GF-D8 (cell line): Measurements from ENCODE around the gene MTX3.
A peak's percentile ranks its signal among the peaks of the same experiment; 100 is the strongest.

Experiments
- DNase-seq: peaks from one replicate; lab custom pipeline; 2025; lab: John Stamatoyannopoulos, UW

Gene MTX3, protein sequence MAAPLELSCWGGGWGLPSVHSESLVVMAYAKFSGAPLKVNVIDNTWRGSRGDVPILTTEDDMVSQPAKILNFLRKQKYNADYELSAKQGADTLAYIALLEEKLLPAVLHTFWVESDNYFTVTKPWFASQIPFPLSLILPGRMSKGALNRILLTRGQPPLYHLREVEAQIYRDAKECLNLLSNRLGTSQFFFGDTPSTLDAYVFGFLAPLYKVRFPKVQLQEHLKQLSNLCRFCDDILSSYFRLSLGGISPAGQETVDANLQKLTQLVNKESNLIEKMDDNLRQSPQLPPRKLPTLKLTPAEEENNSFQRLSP

DNA sequence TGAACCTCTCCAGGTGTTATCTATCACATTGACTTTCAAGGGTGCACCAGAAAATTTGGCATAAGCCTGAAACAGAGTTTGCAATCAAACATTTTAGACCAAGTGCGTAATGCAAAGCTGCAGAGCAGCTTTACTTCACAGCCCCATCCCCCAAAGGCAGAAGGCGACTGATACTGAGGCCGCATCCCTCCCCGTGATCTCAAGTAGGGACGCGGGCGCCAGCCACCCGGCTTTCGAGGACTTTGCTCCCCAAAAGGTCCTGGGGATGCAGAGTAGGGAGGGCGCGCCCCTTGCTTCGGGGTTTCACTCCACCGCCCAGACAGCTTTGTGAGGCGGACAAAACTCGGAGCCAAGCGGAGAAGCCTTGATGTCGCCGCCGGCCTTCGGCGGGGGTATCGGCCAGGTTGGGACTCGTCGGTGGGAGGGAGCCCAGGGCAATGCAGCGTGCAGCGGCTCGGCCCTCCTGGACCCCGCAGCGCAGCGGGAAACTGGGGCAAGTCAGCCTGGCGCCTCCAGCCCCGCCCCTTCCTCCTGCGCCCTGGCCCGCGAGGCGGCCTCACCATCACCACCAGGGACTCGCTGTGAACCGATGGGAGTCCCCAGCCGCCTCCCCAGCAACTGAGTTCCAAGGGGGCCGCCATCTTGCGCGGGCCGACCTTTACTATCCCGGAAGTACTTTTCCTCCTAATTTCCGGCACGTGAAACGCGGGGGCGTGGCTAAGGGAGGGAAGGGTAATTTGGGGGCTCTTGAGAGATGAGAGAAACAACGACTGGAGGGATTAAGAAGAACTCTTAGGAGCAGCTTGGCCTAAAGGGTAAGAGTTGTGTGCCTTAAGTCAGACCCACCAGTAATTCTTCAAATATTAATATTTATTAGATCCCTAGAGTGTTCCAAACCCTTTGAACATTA lies at the start of gene MTX3:
Gene MTX3 (minus strand): TSS at position 665 of the 910 bp plus-strand sequence. CDS start 24 bp downstream, at position 641.
- DNase-seq, result peak; percentile 4

DNA sequence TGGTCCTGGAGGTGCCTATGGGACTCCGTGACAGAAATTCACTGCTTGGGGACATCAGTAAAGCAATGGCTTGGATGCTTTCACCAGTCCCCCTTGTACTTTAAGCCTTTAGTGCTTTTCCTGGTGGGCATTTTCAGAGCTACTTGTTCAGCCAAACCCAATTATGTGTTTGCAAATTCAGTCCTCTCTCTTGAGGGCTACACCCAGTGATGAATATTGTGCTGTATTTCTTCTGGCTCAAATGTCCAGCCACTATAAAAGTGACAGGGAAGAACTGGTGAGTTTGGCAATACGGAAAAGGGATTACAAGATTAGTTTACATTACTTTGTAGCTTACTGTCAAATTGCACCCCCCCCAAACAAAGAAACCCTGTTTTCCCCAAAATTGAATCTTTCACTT lies 48.6 kb upstream of the MTX3 start:
- no peak for DNase-seq

DNA sequence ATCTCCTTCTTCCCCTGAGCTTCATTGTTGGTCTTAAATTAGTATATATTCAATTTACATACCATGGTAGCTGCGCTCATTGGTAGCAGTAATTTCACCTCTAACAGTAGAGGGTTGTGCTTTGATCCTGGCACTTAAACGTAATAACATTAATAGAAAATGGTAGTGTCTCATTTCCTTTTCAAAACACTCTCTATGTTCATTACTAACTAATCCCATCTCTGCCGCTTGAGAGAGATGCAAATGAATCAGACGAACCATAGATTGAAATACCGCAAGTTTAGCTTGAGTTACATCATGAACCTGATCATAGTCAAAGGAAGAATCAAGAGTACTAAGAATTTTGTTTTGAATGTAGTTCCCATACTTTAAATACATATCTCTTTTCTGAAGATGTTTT lies 46.3 kb upstream of the MTX3 start:
- no peak for DNase-seq

DNA sequence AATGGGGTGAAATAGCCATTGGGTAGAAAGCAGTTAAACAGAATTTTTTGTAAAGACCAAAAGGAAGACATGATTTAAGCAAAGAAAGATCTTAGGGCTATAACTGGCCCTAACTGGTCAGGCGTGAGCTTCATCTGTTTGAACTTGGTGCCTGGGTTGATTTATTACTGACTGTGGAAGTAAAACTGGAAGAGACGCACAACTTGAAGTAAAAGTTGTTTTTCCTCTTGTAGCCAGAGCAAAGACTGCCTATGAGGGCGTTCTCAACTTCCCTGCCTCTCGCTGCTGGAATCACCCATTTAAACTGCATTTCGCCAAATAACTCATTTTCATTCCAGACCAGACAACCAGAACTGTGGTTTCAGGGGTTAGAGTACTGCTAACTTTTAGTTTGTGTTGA lies 45.6 kb upstream of the MTX3 start:
- DNase-seq, result no peak

DNA sequence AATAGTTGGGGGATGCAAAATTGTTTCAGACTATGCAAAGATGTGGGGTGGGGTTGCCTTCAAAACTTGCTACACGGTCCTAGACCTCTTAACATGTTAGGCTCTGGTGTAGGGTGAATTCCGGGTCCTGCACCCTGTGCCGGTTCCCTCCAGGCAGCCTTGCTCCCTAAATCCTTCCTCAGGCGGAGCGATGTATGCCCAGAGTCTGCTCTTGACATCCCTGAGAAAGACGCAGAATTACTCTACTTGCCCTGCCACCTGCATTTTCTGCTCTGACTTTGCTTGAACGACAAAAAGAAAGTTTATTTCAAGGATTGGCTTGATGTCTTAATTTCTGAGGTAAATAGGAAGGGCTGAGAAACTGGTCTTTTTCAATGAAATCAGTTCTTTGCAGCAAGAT lies 44.8 kb upstream of the MTX3 start:
- DNase-seq, result no peak

DNA sequence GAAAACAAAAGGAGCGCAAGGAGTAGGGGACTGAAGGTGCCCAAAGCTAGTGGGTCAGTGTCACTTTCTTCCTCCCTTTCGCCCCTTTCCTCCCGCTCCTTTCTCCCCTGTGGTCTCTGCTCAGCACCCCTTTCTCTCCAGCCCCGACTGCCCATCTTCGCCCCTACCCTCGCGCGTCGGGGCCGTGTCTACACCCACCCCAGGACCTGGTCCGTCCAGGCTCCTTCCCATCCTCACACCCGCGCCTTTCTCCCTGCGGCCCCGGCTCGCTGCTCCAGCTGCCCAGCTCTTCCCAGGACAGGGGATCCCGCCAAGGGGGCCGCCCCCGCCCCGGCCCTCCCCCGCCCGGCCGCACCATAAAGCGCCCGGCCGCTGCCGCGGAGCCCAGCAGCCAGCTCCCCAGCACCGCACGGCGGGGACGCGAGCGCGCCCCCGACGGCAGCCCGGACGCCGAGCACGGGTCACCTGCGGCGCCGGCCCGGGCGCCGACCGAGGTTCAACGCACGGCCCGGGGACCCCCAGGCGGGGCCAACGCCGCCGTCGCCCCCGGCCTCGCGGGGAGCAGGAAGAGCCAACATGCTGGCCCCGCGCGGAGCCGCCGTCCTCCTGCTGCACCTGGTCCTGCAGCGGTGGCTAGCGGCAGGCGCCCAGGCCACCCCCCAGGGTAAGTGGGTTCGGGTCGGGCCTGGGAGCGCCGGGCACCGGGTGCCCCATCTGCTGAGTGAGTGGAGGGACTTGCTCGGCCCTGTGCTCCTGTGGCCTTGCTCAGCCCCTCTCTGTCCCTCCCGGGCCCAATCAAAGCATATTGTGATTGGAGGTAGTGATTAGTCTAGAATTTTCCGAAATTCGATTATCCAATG lies 44.1 kb upstream of the MTX3 start, which contains the start of gene THBS4:
Gene THBS4 (plus strand): TSS at position 387 of the 860 bp plus-strand sequence. CDS start 190 bp downstream, at position 577.
- no peak for DNase-seq

DNA sequence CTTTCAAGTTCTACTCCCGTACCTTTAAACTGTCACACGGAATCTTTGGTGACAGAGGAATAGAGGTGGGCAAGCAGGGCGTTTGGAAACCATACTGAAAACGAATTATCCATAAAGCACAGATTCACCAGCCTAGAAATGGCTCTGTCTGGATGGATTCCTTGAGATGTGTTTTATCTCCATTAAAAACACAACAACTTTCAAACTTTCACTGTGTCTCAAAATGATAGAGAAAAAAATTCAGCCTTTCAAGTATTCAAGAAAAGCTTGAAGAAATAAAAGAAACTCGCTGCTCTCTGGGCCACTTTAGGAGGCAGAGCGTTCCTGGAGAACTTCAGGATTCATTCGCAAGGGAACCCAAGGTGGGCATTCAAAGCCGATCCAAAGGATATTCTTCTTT lies 43.5 kb upstream of the MTX3 start:
- DNase-seq, result no peak

DNA sequence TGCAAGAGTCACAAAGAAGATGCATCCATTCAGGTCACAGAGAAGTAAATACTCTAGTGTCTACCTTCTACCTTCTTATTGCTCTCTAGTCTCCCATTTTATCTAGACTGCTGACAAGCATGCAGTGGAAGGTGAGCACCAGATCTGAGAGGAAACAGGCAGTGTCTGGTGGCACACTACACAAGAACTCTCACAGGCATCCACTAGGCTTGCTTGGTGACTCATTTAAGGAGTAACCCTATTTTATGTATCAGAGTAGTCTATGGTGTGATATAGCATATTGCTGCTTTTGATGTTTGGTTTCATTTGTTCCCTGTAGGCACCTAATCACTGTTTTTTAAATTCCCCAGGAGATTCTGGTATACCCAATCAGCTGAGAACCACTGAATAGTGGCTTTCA lies 42.5 kb upstream of the MTX3 start:
- DNase-seq, result no peak

DNA sequence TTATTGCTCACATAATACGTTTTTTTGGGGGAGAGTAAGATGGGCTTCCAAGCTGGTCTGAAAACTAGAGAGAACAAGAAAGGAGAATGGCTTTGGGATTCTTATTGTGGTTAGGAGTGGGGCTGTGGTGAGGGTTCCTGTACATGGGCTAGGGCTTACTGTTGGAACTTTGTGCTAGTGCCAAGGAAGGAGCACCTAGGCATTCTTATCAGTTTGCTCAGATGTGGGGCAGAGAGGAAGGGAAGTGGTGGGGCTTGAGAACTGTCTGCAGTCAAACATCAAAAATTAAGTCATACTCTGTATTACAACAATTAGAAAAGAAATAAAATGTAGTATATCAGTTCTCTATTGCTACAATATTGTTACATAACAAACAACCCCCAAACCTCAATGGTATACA lies 40.0 kb upstream of the MTX3 start:
- DNase-seq, result no peak

DNA sequence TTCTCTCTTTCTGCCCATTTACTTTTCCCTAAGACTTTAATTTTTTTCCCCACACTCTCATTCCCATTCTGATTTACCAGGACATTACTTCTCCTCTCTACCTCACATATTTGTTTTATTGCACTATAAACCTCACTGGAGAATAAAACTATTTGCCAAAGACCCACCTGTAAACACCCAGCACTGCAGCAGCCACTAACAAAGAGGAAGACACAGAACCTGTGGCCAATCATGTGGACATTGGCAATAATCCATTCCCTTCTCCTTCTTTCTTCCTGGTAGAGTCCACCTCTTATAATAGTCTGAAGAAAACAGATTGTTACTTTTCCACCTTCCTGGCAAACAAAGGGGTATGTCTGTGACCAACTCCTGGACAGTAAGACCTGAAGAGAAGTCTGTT lies 35.8 kb upstream of the MTX3 start:
- DNase-seq, result no peak

DNA sequence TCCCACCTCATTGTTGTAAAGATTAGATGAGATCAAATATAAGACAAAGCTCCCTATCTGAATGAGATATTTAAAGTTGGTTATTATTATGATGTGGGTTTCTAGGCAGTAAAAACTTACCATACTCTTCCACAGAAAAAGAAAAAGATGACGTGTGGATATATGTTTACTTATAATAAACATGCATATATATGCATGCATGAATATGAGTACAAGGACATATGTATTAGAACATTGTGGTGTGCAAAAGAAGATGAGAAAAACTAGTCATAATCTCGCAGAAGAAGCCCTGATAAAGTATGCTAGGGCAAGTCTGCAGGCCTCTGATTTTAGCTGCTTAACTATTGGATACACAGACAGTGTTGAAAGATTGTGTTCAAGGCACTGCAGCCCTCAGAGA lies 34.0 kb upstream of the MTX3 start:
- no peak for DNase-seq

DNA sequence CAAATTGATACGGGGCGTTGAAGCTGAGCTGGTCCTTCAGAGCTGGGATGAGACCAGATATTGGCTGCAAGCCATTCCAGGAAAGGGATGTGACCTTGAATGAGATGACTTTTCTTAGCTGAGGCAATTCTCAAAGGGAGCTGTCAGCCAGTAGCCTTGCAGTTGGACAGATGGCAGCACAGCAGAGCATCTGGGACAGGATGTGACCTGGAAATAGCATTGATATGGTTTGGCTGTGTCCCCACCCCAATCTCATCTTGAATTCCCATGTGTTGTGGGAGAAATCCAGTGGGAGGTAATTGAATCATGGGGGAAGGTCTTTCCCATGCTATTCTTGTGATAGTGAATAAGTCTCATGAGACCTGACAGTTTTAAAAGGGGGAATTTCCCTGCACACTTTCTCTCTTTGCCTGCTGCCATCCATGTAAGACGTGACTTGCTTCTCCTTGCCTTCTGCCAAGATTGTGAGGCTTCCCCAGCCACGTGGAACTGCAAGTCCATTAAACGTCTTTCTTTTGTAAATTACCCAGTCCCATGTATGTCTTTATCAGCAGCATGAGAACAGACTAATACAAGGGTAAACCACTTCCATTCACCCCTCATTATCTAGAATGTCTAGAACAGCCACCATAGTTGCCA lies 19.8 kb upstream of the MTX3 start:
- no peak for DNase-seq

DNA sequence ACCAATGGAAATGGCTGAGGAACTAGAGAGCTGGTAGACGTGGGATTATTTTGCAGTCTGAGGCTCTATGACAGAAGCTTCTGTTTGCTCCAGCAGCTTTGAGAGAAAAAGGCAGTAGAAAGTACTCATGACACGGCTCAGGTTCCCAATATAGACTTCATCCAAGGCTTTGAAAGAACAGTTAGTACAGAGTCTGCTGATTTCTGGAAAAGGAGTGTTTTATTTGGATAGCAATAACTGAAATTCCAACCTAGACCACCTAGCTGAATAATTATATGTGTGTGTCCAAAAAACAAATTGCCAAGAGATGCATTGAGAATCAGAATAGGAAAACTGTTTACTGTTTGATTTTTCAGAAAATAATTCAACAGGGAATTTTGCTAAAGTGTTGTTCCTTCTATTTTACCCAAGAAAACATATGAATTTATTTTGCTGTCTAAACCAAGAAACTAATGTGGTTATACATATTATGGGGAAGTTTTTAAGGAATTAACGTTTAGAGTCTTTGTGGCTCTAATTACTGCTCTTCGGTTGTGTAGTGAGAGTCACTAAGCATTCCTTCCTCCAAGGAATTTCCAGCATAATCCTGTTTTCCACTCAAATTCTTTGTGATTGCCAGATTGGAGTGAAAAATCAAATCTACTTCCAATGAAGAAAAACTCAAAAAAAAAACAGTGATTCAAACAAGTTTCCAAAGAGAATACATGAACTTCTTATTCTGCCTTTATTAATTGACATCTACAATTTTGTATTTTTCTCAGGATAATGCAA lies 18.1 kb upstream of the MTX3 start:
- DNase-seq, result no peak

DNA sequence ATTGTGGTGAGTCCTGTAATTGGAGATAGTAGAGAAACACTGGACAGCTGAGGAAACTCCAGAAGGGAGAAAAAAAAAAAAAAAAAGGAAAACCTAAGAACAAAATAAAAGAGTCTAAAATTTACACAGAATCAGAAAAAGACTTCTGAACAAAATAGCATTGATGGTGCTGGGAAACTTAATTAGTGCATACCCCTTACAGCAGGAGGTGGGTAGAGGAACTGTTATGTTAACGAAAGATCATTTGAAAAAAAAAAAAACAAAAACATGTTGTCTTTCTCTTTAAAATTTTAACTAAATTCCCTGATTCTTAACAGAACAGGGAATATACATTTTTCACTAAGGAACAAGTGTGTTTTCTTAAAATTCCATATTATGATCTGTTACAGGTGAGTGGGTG lies 11.6 kb upstream of the MTX3 start:
- DNase-seq, result no peak

DNA sequence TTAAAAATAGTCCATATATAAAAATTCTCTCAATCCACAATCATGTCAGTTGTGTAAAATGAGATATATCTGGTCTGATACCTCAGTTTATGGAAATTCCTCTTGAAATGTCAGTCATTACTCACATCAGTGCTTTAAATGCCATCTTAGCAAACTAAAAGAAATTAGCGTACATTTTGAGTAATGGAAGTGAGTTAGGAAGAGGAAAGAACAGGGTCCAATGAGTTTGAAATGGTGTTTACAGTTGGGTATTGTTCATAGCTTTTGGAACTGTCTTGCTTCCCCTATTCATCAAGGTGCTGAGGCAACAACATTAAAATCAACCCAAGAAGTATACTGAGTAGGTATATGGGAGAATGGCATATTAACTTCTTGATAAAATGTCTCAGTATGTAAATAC lies 8.7 kb upstream of the MTX3 start:
- no peak for DNase-seq

DNA sequence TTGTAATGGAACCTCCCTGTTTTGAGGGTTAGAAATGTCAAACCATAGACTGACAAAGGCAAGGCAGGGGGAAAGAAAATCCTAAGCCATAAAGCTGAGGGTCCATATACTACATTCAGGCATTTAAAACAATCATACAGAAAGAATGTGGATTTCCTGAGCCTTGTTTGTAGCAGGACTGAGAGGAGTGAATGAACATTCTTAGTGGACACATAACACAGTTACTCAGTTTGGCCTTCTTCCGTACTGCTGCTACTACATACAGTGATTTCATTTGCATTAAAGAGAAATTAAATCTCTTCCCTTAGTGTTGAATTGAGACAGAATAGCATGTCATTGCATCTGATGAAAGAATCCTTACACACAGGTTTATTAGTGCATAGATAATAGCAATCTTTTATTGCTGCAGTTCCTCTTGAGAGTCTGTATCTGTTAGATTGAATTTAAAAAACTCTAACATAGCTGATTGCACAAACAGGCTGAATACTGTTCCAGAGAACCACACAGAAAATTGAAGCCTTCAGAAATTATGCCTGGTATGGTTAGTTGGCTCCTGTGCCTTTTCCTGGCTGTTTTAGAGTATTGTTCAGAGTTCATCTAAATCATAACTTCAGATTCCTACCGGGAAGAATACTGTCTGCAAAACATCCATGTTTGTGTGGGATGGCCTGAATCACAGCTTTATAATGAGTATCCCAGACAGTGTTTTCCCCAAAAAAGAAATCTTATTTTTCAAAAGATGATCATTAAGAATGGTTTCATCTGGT lies 2.0 kb upstream of the MTX3 start:
- no peak for DNase-seq

DNA sequence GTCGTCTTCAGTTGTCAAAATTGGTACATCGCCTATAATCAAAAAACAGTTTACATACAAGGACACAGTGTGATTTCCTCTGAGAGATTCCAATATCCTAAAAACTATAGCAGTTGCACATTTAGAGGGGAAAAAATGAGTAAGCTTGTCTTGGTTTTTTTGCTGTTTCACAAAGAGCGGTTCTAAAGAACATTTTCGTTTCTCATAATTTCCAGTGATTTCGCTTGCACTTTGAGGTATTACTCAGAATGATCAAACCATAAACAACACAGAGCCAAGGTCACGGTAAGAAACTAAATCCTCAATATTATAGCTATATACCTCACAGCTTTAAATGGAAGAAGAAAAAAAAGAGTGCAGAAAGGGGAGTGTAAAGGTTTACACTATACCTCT lies 861 bp downstream of the MTX3 start:
- no peak for DNase-seq

DNA sequence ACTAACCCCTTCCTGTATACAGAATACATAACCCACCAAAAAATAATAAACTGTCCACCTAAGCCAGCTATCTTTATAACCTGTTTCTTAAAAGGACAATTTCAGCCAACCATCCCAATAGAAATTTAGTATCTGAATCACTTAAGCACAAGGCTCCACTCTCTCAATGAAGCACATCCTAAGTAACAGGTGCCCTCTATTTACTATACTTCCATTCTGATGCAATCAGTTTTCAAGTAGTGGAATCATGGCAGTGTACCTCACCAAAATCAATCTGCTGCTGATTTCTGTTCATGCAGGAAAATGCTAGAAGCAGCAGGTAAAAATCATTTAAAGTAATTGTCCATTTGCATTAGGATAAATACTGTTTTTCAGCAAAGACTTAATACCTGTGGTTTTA lies 4.8 kb downstream of the MTX3 start:
- no peak for DNase-seq

DNA sequence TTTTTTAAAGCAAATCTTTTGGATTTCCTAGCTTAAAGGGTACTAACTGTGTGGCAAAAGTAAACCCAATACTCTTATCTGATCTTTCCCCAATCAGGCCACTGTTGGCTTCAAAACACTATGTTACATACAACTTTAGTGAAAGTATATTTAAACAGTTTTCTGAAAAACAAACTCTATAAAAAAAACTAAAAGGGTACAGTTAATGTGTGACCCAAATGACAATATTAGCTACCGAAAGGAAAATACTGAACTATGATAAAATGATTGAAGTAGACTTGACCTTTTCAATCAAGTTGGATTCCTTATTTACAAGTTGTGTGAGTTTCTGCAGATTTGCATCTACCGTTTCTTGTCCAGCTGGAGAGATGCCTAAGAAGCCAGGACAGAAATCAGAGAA lies 5.8 kb downstream of the MTX3 start:
- DNase-seq, result no peak

DNA sequence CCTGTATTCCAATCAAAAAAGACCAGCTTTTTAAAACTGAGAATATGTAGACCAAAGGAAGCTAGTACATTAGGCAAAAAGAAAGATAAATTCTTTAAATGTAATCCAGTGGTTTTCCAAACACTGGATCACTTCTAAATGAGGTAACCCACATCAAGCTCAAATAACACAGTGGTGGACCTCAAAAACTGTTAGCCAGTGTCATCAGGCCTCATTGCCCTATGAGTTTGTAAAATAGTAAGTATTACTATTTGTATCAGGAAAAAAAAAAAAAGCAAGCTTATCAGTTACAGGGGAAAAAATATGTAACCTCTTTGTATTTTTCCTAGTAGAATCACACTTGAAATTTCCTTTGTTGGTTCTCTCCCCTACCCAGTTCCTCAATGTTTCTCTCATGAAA lies 6.7 kb downstream of the MTX3 start:
- no peak for DNase-seq
